HCT116 (cell line): ENCODE data around the gene TAF12. TPM values are rescaled to one million over a fixed set of nuclear protein-coding genes. Genes with fewer than 3 reads are reported as not detected.

ENCODE experiments used
- ATAC-seq: fragments of 200-7000 bp; cut with Tn5 transposase; 2 replicates; pipeline ENCODE4 v1.9.1; 2020; ENCODE audit warnings: mild to moderate bottlenecking, moderate library complexity
- BruUV-seq: library from RNA; stranded (reverse); fragments of 400-500 nt; replicated peaks from 2 replicates; lab custom pipeline; 2021; lab: Mats Ljungman, UMichigan
- CTCF ChIA-PET: fragments of 300-600 bp; sonication (Branson Sonifier 250); formaldehyde crosslinking; loops from one replicate; lab custom pipeline; 2021; ENCODE audit warnings: antibody characterized with exemption; lab: Charles Lee
- POLR2A ChIA-PET: fragments of 300-600, 350-600 bp; sonication (Branson Sonifier 250); formaldehyde crosslinking; loops from one replicate; lab custom pipeline; 2021; ENCODE audit warnings: antibody characterized with exemption; lab: Charles Lee
- RAD21 ChIA-PET, 2 experiments: fragments of 300-600 bp; sonication (Branson Sonifier 250); formaldehyde crosslinking; loops; one replicate each; lab custom pipeline; 2023; ENCODE audit warnings: low total read pairs in 2 of 2; ENCODE audit not compliant: uncharacterized antibody in 2 of 2, unreplicated experiment in 2 of 2, low non-redundant PET in 1 of 2; lab: Charles Lee
- DNase-seq: peaks from one replicate; pipeline ENCODE4 v3.0.0-alpha.2; 2010; ENCODE audit warnings: low read depth, low spot score
- H2AFZ ChIP-seq: fragments of 200-600 bp; shearing (Covaris generic), sonication (generic); 2 replicates; pipeline ENCODE4 v1.6.1; 2017; ENCODE audit warnings: low read depth, mixed run types, mixed read lengths, antibody characterized with exemption, low read length; ENCODE audit not compliant: poor library complexity, severe bottlenecking
- H3K27ac ChIP-seq: 2 replicates; pipeline ENCODE4 v1.5.1; 2012; ENCODE audit warnings: low read depth, low read length
- H3K27me3 ChIP-seq: fragments of 200-600 bp; sonication (generic); 2 replicates; pipeline ENCODE4 v1.6.1; 2016; ENCODE audit warnings: mixed run types, low read length, mixed read lengths; ENCODE audit not compliant: insufficient read depth
- H3K36me3 ChIP-seq, 2 experiments: fragments of 200-500 bp in 1 of 2; fragments of 200-600 bp in 1 of 2; sonication (Bioruptor generic) in 1 of 2; sonication (generic) in 1 of 2; 2 replicates each; pipeline versions ENCODE4 v1.5.1 to v1.6.1; 2014 to 2016; ENCODE audit warnings: low read length in 2 of 2, inconsistent platforms in 1 of 2, mixed read lengths in 1 of 2, mixed run types in 1 of 2; ENCODE audit not compliant: insufficient read depth in 2 of 2, control insufficient read depth in 1 of 2
- H3K4me1 ChIP-seq, 2 experiments: fragments of 200-600 bp in 1 of 2; sonication (generic) in 1 of 2; 2 replicates each; pipeline versions ENCODE4 v1.5.1 to v1.6.1; 2012 to 2017; ENCODE audit warnings: low read length in 2 of 2, inconsistent platforms in 1 of 2, mild to moderate bottlenecking in 1 of 2, mixed read lengths in 1 of 2, mixed run types in 1 of 2, moderate library complexity in 1 of 2; ENCODE audit not compliant: insufficient read depth in 2 of 2, control insufficient read depth in 1 of 2
- H3K4me2 ChIP-seq: fragments of 200-600 bp; sonication (generic); 2 replicates; pipeline ENCODE4 v1.6.1; 2017; ENCODE audit warnings: mixed run types, low read length, mixed read lengths
- H3K4me3 ChIP-seq, 2 experiments: fragments of 200-600 bp in 1 of 2; sonication (generic) in 1 of 2; replicated peaks in 1 of 2; 2 replicates each; pipeline ENCODE4 v1.5.1; 2011 to 2016; ENCODE audit warnings: low read length in 2 of 2, control low read depth in 1 of 2, low read depth in 1 of 2, mild to moderate bottlenecking in 1 of 2, mixed read lengths in 1 of 2, mixed run types in 1 of 2
- H3K79me2 ChIP-seq: fragments of 200-600 bp; sonication (generic); 2 replicates; pipeline ENCODE4 v1.6.1; 2017; ENCODE audit warnings: mild to moderate bottlenecking, mixed run types, low read length, moderate library complexity, mixed read lengths; ENCODE audit not compliant: insufficient read depth
- H3K9ac ChIP-seq: fragments of 200-600 bp; sonication (generic); 2 replicates; pipeline ENCODE4 v1.6.1; 2016; ENCODE audit warnings: low read length, mixed read lengths
- H3K9me2 ChIP-seq: fragments of 200-600 bp; sonication (generic), shearing (Covaris generic); 2 replicates; pipeline ENCODE4 v1.6.1; 2017; ENCODE audit warnings: mixed run types, mild to moderate bottlenecking, moderate library complexity; ENCODE audit not compliant: insufficient read depth
- H3K9me3 ChIP-seq, 2 experiments: fragments of 200-500 bp in 1 of 2; fragments of 200-600 bp in 1 of 2; sonication (Bioruptor generic) in 1 of 2; sonication (generic) in 1 of 2; 2 replicates each; pipeline ENCODE4 v1.6.1; 2014 to 2017; ENCODE audit warnings: low read length in 2 of 2, mixed read lengths in 2 of 2, inconsistent platforms in 1 of 2, low read depth in 1 of 2, mild to moderate bottlenecking in 1 of 2, mixed run types in 1 of 2, moderate library complexity in 1 of 2; ENCODE audit not compliant: control insufficient read depth in 1 of 2, insufficient read depth in 1 of 2
- H4K20me1 ChIP-seq: fragments of 200-600 bp; sonication (generic), shearing (Covaris generic); 2 replicates; pipeline ENCODE4 v1.6.1; 2017; ENCODE audit warnings: mixed run types, mild to moderate bottlenecking, moderate library complexity; ENCODE audit not compliant: insufficient read depth
- CBX3 ChIP-seq: IDR thresholded peaks from 2 replicates; pipeline ENCODE4 v1.6.1; 2012; ENCODE audit warnings: low read depth
- EZH2 ChIP-seq: fragments of 200-600 bp; sonication (generic); IDR thresholded peaks from 2 replicates; pipeline ENCODE4 v1.6.1; 2017; ENCODE audit warnings: antibody characterized with exemption, mixed run types
- FOSL1 ChIP-seq: IDR thresholded peaks from 2 replicates; pipeline ENCODE4 v1.6.1; 2012; ENCODE audit warnings: low read depth
- REST ChIP-seq: IDR thresholded peaks from 2 replicates; pipeline ENCODE4 v1.6.1; 2012; ENCODE audit warnings: low read depth
- SRF ChIP-seq: IDR thresholded peaks from 2 replicates; pipeline ENCODE4 v1.6.1; 2012; ENCODE audit warnings: low read depth
- intact Hi-C: fragments of 100-400 bp; cut with micrococcal nuclease; formaldehyde crosslinking; loops from 2 replicates; pipeline ENCODE4 v1.10.0; 2022
- total RNA-seq: library from RNA; stranded (reverse); gene quantifications from one replicate; pipeline ENCODE4 v1.2.1, GENCODE V29; 2021; ENCODE audit not compliant: unreplicated experiment

The TAF12 gene
- total RNA-seq, 1 experiment from 2014 or later = 39.0 TPM

- no peak for TF ChIP-seq REST
Observed at GRCh38 chr1:28613175-28613574, 29.7 kb downstream of the TAF12 start (continued).

- Histone ChIP-seq H3K9me2 (no peaks in the 10 kb centered on the region), H3K27ac (no peak overlapping the region), H3K4me3 (no peak overlapping the region), H3K4me2 (no peak overlapping the region), H3K36me3 (peaks cover 25 to 32% of the 10 kb centered on the region in 2 experiments), H3K27me3 (no peaks in the 10 kb centered on the region), H2AFZ (no peak overlapping the region), H3K79me2 (no peaks in the 10 kb centered on the region), H3K9me3 (no peaks in the 10 kb centered on the region), H4K20me1 (no peaks in the 10 kb centered on the region), H3K9ac (no peak overlapping the region), H3K4me1 (peaks cover 8 to 11% of the 10 kb centered on the region in 2 experiments)
- TF ChIP-seq CBX3 = no peak
- no peak for TF ChIP-seq EZH2
- ChIA-PET CTCF (no interaction called here), POLR2A (interaction anchor here (1.1 kb wide), 1 partner anchor 42 kb away, joined by 4 read pairs; the partner anchor contains the start of gene RNU11), RAD21 (no interaction called here)
- DNase-seq = no peak
- intact Hi-C loops = no loop called here
- BruUV-seq = no TSS peak
- ATAC-seq = no peak
Observed at GRCh38 chr1:28606771-28607170, 36.1 kb downstream of the TAF12 start.

- H3K27me3 ChIP-seq = no peaks in the 10 kb centered on the region
- H3K4me1 ChIP-seq = peaks cover 17 to 25% of the 10 kb centered on the region in 2 experiments
- ChIA-PET RAD21 (no interaction called here), POLR2A (no interaction called here), CTCF (no interaction called here)
- no peak for TF ChIP-seq SRF
- TF ChIP-seq FOSL1 = no peak
- H2AFZ ChIP-seq = no peak overlapping the region
- H3K27ac ChIP-seq = no peak overlapping the region
- no peaks in the 10 kb centered on the region for H3K79me2 ChIP-seq
- H3K4me3 ChIP-seq = no peak overlapping the region
- no peaks in the 10 kb centered on the region for H3K9me2 ChIP-seq
- ATAC-seq (no peak), DNase-seq (no peak)
- no peak overlapping the region for H3K4me2 ChIP-seq
- no peaks in the 10 kb centered on the region for H3K9me3 ChIP-seq
- H3K36me3 ChIP-seq = peaks cover 16 to 29% of the 10 kb centered on the region in 2 experiments
- BruUV-seq = no TSS peak
- intact Hi-C loops = loop anchor here (5.0 kb wide), 2 partner anchors 248 to 748 kb away; no protein-coding TSS in a partner anchor
- no peaks in the 10 kb centered on the region for H4K20me1 ChIP-seq
- H3K9ac ChIP-seq = no peak overlapping the region
Observed at GRCh38 chr1:28604962-28605361, 37.9 kb downstream of the TAF12 start.
